Measurements from ENCODE around the gene PPP1R27. TPM values are rescaled to one million over a fixed set of nuclear protein-coding genes. Genes with fewer than 3 reads are reported as not detected.

Gene PPP1R27
- total RNA-seq, 1 donor from 2014 or later: not detected

- Mint-ChIP-seq H3K27me3 (peaks cover 3% of the 10 kb centered on the region), H3K27ac (peak within 1 kb of the TSS; percentile 99), H3K4me1 (ENCODE audit: unreplicated experiment) (peaks cover 14% of the 10 kb centered on the region), H3K4me3 (peak within 1 kb of the TSS; percentile 96), H3K36me3 (peaks cover 23% of the 10 kb centered on the region), H3K9me3 (no peaks in the 10 kb centered on the region)
- TF ChIP-seq, protein P1, sequence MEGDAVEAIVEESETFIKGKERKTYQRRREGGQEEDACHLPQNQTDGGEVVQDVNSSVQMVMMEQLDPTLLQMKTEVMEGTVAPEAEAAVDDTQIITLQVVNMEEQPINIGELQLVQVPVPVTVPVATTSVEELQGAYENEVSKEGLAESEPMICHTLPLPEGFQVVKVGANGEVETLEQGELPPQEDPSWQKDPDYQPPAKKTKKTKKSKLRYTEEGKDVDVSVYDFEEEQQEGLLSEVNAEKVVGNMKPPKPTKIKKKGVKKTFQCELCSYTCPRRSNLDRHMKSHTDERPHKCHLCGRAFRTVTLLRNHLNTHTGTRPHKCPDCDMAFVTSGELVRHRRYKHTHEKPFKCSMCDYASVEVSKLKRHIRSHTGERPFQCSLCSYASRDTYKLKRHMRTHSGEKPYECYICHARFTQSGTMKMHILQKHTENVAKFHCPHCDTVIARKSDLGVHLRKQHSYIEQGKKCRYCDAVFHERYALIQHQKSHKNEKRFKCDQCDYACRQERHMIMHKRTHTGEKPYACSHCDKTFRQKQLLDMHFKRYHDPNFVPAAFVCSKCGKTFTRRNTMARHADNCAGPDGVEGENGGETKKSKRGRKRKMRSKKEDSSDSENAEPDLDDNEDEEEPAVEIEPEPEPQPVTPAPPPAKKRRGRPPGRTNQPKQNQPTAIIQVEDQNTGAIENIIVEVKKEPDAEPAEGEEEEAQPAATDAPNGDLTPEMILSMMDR (conservative IDR thresholded peaks at IDR 0.05): no peak
- DNase-seq (ENCODE audit: extremely low spot score, unreplicated experiment): no peak
Measured at GRCh38 chr17:81859906-81860755, 25.3 kb upstream of the PPP1R27 start, which contains the start of gene P4HB. Gene P4HB, minus strand, starts transcription at chr17:81860535. Its CDS starts 64 bp downstream, at chr17:81860471.

DNA sequence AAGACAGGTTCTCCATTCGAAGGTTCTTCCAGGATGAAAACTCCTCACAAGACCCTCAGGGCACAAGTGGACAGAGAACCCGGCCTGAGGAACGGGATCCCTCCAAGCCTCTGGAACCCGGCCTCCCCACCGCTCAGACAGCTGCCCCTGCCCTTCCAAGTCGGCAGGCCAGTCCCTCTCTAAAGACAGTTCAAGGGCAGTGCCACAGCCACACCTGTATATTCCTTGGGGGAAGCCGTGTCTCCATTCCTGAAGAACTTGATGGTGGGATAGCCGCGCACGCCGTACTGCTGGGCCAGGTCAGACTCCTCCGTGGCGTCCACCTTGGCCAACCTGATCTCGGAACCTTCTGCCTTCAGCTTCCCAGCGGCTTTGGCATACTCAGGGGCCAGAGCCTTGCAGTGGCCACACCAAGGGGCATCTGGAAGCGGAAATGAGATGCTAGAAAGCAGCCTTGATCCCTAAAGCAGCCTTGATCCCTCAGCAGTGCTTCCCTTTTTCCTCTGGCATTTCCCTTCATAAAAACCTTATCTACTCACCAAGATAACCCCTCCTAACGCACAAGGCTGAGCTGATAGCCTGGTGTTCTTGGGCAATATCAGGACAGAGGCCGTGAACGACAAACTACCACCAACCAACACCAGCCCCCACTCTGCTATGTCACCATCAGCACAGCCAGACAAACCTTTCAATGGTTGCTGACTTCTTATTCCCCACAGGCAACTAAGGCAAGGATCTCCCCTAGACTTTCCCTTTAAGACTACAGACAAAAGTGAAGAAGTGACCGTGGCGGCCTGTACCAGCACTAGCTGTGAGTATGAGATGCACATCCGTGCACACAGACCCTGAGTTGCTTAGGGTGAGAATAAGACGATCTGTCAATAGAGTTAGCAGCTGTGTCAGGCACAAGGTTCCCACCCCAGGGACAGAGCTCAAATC is 24.4 kb upstream of the PPP1R27 start:
- Mint-ChIP-seq H3K4me1 (ENCODE audit: unreplicated experiment) (peaks cover 14% of the 10 kb centered on the region), H3K27ac (peak overlapping the region; percentile 91), H3K4me3 (peak overlapping the region; percentile 96)

GRCh38 chr17:81858170-81858966 is 23.5 kb upstream of the PPP1R27 start:
- Mint-ChIP-seq H3K9me3 (no peaks in the 10 kb centered on the region), H3K27me3 (peaks cover 3% of the 10 kb centered on the region), H3K4me3 (peak overlapping the region; percentile 96), H3K36me3 (peaks cover 19% of the 10 kb centered on the region), H3K4me1 (ENCODE audit: unreplicated experiment) (peaks cover 10% of the 10 kb centered on the region), H3K27ac (peak overlapping the region; percentile 84)
- TF ChIP-seq, protein P1 (conservative IDR thresholded peaks at IDR 0.05): no peak
- no peak for DNase-seq (ENCODE audit: extremely low spot score, unreplicated experiment)

More for the DNA sequence above, 24.4 kb upstream of the PPP1R27 start:
- peaks cover 23% of the 10 kb centered on the region for H3K36me3 Mint-ChIP-seq
- H3K27me3 Mint-ChIP-seq: peaks cover 3% of the 10 kb centered on the region
- no peak for DNase-seq (ENCODE audit: extremely low spot score, unreplicated experiment)
- H3K9me3 Mint-ChIP-seq: no peaks in the 10 kb centered on the region
- TF ChIP-seq, protein P1 (conservative IDR thresholded peaks at IDR 0.05): no peak

DNA sequence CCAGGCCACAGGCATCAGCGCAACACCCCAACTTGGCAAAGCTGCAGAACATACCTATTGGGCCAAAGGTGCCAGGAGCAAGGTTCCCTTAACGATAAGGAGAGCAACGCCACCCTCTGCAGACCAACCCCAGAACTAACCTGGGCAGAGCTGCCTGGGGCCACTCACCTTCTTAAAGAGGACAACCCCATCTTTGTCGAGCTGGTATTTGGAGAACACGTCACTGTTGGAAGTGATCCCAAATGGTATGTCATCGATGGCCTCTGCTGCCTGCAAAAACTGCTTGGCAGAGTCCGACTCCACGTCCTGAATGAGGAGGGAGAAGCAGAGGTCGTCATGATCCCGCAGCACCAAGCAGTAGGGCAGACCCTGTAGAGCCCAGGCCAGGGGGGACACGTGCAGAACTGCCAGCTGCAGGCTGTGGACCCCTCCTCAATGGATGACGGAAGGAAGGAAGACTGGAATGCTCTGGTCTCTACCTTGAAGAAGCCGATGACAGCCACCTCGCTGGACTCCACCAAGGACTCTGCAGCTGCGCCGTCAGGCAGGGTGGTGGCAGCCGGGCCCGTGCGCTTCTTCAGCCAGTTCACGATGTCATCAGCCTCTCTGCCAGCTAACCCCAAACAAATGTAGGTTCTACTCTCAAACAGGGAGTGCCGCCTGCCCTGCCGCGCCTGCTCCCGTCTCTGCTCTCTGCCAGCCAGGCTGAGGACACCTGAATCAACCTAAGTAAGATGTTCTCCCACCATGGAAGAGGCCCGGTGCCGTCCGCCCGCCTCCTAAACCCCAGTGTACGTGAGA is 20.3 kb upstream of the PPP1R27 start:
- H3K4me3 Mint-ChIP-seq: no peak overlapping the region
- H3K9me3 Mint-ChIP-seq: no peaks in the 10 kb centered on the region
- no peak overlapping the region for H3K27ac Mint-ChIP-seq
- no peaks in the 10 kb centered on the region for H3K27me3 Mint-ChIP-seq
- DNase-seq (ENCODE audit: extremely low spot score, unreplicated experiment): no peak
- TF ChIP-seq, protein P1 (conservative IDR thresholded peaks at IDR 0.05): no peak
- peaks cover 5% of the 10 kb centered on the region for H3K4me1 Mint-ChIP-seq (ENCODE audit: unreplicated experiment)
- peaks cover 10% of the 10 kb centered on the region for H3K36me3 Mint-ChIP-seq

All from type B pancreatic cell (in vitro differentiated cells).